RWPE1 (cell line): ENCODE data around the gene HRH4.
A peak's percentile ranks its signal among the peaks of the same experiment; 100 is the strongest.

Experiments
- CTCF ChIA-PET: fragments of 350-600 bp; sonication (Branson Sonifier 250); formaldehyde crosslinking; extraction: SDS; loops from one replicate; lab custom pipeline; 2021; lab: Yijun Ruan, JAX
- POLR2A ChIA-PET: fragments of 400-600 bp; formaldehyde crosslinking; extraction: SDS; loops from one replicate; lab custom pipeline; 2020; ENCODE audit warnings: antibody characterized with exemption; ENCODE audit not compliant: low non-redundant PET; lab: Yijun Ruan, JAX
- DNase-seq: peaks from one replicate; pipeline ENCODE4 v3.0.0; 2012; ENCODE audit warnings: low spot score
- H3K27ac ChIP-seq: fragments of 450-650 bp; 2 replicates; pipeline ENCODE4 v1.5.1; 2017
- CTCF ChIP-seq: fragments of 450-650 bp; conservative IDR thresholded peaks from 2 replicates; pipeline ENCODE4 v1.5.1; 2017; ENCODE audit warnings: low read depth, mild to moderate bottlenecking

The HRH4 gene

GRCh38 chr18:24460388-24460787 lies at the start of gene HRH4:
Gene HRH4 (plus strand): TSS chr18:24460637. CDS start chr18:24460729, 92 bp downstream.
- TF ChIP-seq CTCF = no peak
- no peak for DNase-seq
- no peak within 1 kb of the TSS for H3K27ac ChIP-seq
- ChIA-PET CTCF (no interaction called here), POLR2A (no interaction called here)

GRCh38 chr18:24413148-24413547 lies 47.3 kb upstream of the HRH4 start:
- no peak for DNase-seq
- TF ChIP-seq CTCF = peak; percentile 20; the same call in 1 of the 2 replicates
- POLR2A ChIA-PET = no interaction called here
- H3K27ac ChIP-seq = no peak overlapping the region
- CTCF ChIA-PET = interaction anchor here (0.6 to 1.5 kb wide), 3 partner anchors 54 to 1436 kb away, joined by 3 to 5 read pairs (median 3); no protein-coding TSS in a partner anchor

- no peak for DNase-seq
- H3K27ac ChIP-seq = no peak overlapping the region
- ChIA-PET CTCF (no interaction called here), POLR2A (no interaction called here)
- TF ChIP-seq CTCF = no peak
Observed at GRCh38 chr18:24414349-24415003, 46.0 kb upstream of the HRH4 start.

GRCh38 chr18:24417480-24417879 lies 43.0 kb upstream of the HRH4 start:
- CTCF ChIA-PET = interaction anchor here (0.6 kb wide), 2 partner anchors 11 to 62 kb away, joined by 3 read pairs; no protein-coding TSS in a partner anchor
- POLR2A ChIA-PET = no interaction called here
- H3K27ac ChIP-seq = no peak overlapping the region
- DNase-seq = no peak
- TF ChIP-seq CTCF = no peak

GRCh38 chr18:24420551-24420950 lies 39.9 kb upstream of the HRH4 start:
- POLR2A ChIA-PET = no interaction called here

GRCh38 chr18:24421831-24422230 lies 38.6 kb upstream of the HRH4 start:
- DNase-seq = no peak
- POLR2A ChIA-PET = no interaction called here
- no peak for TF ChIP-seq CTCF
- no peak overlapping the region for H3K27ac ChIP-seq
- CTCF ChIA-PET = no interaction called here

More at GRCh38 chr18:24420551-24420950, 39.9 kb upstream of the HRH4 start:
- DNase-seq = no peak
- CTCF ChIA-PET = no interaction called here
- H3K27ac ChIP-seq = no peak overlapping the region
- TF ChIP-seq CTCF = no peak
